ENCODE results near the gene PPARD.

DNA sequence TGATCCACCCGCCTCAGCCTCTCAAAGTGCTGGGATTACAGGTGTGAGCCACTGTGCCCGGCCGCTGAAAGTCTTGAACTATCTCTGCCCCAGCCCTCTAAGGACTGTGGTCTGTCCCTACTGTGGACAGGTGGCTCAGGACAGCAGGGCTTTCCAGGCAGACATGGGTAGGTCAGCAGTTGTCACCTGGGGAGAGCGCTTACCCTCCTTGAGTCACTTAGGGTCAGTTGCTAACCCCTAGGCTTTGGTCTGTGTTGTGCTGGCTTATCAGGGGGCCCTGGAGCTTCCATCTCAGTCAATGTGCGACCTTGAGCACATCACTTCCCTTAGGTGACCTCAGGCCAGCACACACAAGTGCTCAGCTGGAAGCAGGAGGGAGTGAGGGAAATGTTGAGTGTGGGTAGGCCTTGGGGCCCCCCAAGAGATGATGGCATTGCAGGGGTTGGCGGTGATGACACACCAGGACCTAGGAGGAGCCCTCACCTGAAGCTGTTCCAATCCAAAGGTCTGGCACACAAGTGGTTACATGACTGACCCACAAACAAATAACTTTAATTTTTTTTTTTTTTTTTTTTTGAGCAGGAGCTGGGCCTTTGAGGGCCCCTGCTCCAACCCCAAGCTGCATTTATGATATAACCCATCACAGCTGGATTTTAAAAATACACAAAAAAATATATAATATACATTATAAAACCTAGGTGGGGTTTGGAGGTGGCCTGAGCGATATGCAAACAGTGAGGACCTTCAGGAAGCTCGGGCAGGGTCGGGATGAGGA, 130.9 kb downstream of the PPARD start:
- TF ChIP-seq, protein P1, sequence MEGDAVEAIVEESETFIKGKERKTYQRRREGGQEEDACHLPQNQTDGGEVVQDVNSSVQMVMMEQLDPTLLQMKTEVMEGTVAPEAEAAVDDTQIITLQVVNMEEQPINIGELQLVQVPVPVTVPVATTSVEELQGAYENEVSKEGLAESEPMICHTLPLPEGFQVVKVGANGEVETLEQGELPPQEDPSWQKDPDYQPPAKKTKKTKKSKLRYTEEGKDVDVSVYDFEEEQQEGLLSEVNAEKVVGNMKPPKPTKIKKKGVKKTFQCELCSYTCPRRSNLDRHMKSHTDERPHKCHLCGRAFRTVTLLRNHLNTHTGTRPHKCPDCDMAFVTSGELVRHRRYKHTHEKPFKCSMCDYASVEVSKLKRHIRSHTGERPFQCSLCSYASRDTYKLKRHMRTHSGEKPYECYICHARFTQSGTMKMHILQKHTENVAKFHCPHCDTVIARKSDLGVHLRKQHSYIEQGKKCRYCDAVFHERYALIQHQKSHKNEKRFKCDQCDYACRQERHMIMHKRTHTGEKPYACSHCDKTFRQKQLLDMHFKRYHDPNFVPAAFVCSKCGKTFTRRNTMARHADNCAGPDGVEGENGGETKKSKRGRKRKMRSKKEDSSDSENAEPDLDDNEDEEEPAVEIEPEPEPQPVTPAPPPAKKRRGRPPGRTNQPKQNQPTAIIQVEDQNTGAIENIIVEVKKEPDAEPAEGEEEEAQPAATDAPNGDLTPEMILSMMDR (IDR thresholded peaks at IDR 0.05 in 4 of 5, conservative IDR thresholded peaks at IDR 0.05 in 1 of 5), result no peak
- no peak for TF ChIP-seq POLR2A (IDR thresholded peaks at IDR 0.05)

Data from gastrocnemius medialis (tissue), 4 donors.